ENCODE measurements around the gene PROSER3. TPM values are rescaled to one million over a fixed set of nuclear protein-coding genes. Genes with fewer than 3 reads are reported as not detected.

Gene PROSER3
- total and polyA plus RNA-seq, 2 donors (not counting 3 experiments of a cell fraction or from before 2014, with no cell fraction given): 18.3 to 28.3 TPM

GRCh38 chr19:35816846-35817245 lies 58.9 kb downstream of the PROSER3 start:
- intact Hi-C loops (cut with micrococcal nuclease): no loop called here
- DNase-seq (ENCODE audit: low read depth, low spot score): no peak
- dilution Hi-C loops (cut with MboI; ENCODE audit: extremely low pct_ligation_motif_present, low sequenced_read_pairs): no loop called here
- CTCF ChIA-PET: interaction anchor here (0.7 to 1.4 kb wide), 2 partner anchors 9 to 42 kb away, joined by 4 read pairs; no protein-coding TSS in a partner anchor
- Histone ChIP-seq H3K9me1 (replicated peaks; ENCODE audit: control insufficient read depth, extremely low read depth, insufficient read depth, low read length) (no peaks in the 10 kb centered on the region), H3K9me3 (replicated peaks; ENCODE audit: control insufficient read depth, insufficient read depth, low read length) (no peaks in the 10 kb centered on the region), H3K9ac (replicated peaks; ENCODE audit: extremely low read depth, insufficient read depth, low read length) (no peak overlapping the region), H2AFZ (ENCODE audit: low read depth, low read length) (no peak overlapping the region), H3K4me3 (replicated peaks in 1 of 3; ENCODE audit: insufficient read depth in 1 of 3, low read depth in 1 of 3, low read length in 3 of 3) (no peak overlapping the region), H4K20me1 (replicated peaks; ENCODE audit: control insufficient read depth, extremely low read depth, insufficient read depth, low read length) (no peaks in the 10 kb centered on the region), H3K4me1 (ENCODE audit: control insufficient read depth, extremely low read depth, insufficient read depth, low read length) (no peaks in the 10 kb centered on the region), H3K27ac (ENCODE audit: insufficient read depth, low read depth, low read length) (no peak overlapping the region), H3K79me2 (ENCODE audit: control insufficient read depth, insufficient read depth, low read length) (no peaks in the 10 kb centered on the region), H3K4me2 (ENCODE audit: insufficient read depth, low read length) (no peak overlapping the region), H3K36me3 (ENCODE audit: control insufficient read depth in 2 of 2, extremely low read depth in 1 of 2, insufficient read depth in 2 of 2, low read length in 2 of 2) (no peaks in the 10 kb centered on the region), H3K27me3 (ENCODE audit: control insufficient read depth in 2 of 2, insufficient read depth in 2 of 2, low read length in 2 of 2) (no peaks in the 10 kb centered on the region)
- FAIRE-seq: no peak
- POLR2A ChIA-PET: no interaction called here
- BruUV-seq (replicated peaks): no TSS peak
- TF ChIP-seq FOS (IDR thresholded peaks at IDR 0.05; ENCODE audit: borderline replicate concordance, insufficient read depth, low read length) (no peak), MYC (IDR thresholded peaks at IDR 0.05; ENCODE audit: low read depth, low read length) (no peak), JUN (IDR thresholded peaks at IDR 0.05; ENCODE audit: borderline replicate concordance, insufficient read depth, insufficient read length, low read depth) (no peak), POLR2AphosphoS5 (IDR thresholded peaks at IDR 0.05; ENCODE audit: insufficient read depth, low read depth, low read length) (no peak), POLR2A (IDR thresholded peaks at IDR 0.05; ENCODE audit: low read depth, low read length) (no peak), EZH2 (IDR thresholded peaks at IDR 0.05; ENCODE audit: borderline replicate concordance, low read depth, low read length, severe bottlenecking) (no peak), GATA2 (IDR thresholded peaks at IDR 0.05; ENCODE audit: insufficient read depth, insufficient read length, low read depth, low read length) (no peak), MAX (IDR thresholded peaks at IDR 0.05; ENCODE audit: insufficient read depth, insufficient read length) (no peak), CTCF (IDR thresholded peaks at IDR 0.05; ENCODE audit: extremely low read depth in 1 of 2, insufficient read depth in 1 of 2, low read depth in 1 of 2, low read length in 2 of 2) (no peak)
